Prostate gland (tissue), 2 donors: ENCODE results near the gene REN.

Experiments used
- CTCF ChIP-seq, 4 experiments: fragments of 200-600 bp in 2 of 4; fragments of 450-650 bp in 2 of 4; sonication (generic) in 2 of 4; IDR thresholded peaks; 1 replicate in 3 of 4; 2 replicates in 1 of 4; pipeline ENCODE4 v1.5.1; 2016 to 2019; ENCODE audit warnings: antibody characterized with exemption in 4 of 4, mild to moderate bottlenecking in 2 of 4, moderate library complexity in 2 of 4
- POLR2AphosphoS5 ChIP-seq: sonication (generic); formaldehyde crosslinking; IDR thresholded peaks from one replicate; pipeline ENCODE4 v1.6.1; 2017; ENCODE audit warnings: antibody characterized with exemption

- TF ChIP-seq CTCF (IDR thresholded peaks at IDR 0.05) (no peak), POLR2AphosphoS5 (no peak)
Observed at GRCh38 chr1:204191456-204191855, 25.3 kb upstream of the REN start.
